Esophagus squamous epithelium (tissue), 5 donors: ENCODE measurements around the gene ST7. TPM values are rescaled to one million over a fixed set of nuclear protein-coding genes. Genes with fewer than 3 reads are reported as not detected.

ENCODE experiments used
- DNase-seq: peaks from one replicate; lab custom pipeline; 2025; lab: John Stamatoyannopoulos, UW
- H3K27ac ChIP-seq, 4 donors: fragments of 200-600 bp; sonication (generic); one replicate each; pipeline ENCODE4 v1.5.1; 2016 to 2019; ENCODE audit warnings: mild to moderate bottlenecking in 1 of 4
- H3K27me3 ChIP-seq, 4 donors: fragments of 200-600 bp; sonication (generic); 1 replicate in 3 of 4; 2 replicates in 1 of 4; pipeline versions ENCODE4 v1.5.1 to v1.6.0; 2017 to 2021; ENCODE audit warnings: antibody characterized with exemption in 1 of 4
- H3K36me3 ChIP-seq, 3 donors: fragments of 200-600 bp; sonication (generic); one replicate each; pipeline ENCODE4 v1.5.1; 2016 to 2019
- H3K4me1 ChIP-seq, 3 donors: fragments of 200-600 bp; sonication (generic); one replicate each; pipeline ENCODE4 v1.5.1; 2017 to 2019
- H3K4me3 ChIP-seq, 4 donors: fragments of 200-600 bp; sonication (generic); 1 replicate in 3 of 4; 2 replicates in 1 of 4; pipeline ENCODE4 v1.5.1; 2016 to 2019; ENCODE audit warnings: mild to moderate bottlenecking in 2 of 4, moderate library complexity in 1 of 4
- H3K9me3 ChIP-seq, 3 donors: fragments of 200-600 bp; sonication (generic); one replicate each; pipeline ENCODE4 v1.5.1; 2016 to 2019
- CTCF ChIP-seq, 6 experiments: fragments of 450-650 bp in 4 of 6; fragments of 200-600 bp in 2 of 6; sonication (generic) in 2 of 6; IDR thresholded peaks; one replicate each; pipeline ENCODE4 v1.5.1; 2016 to 2019; ENCODE audit warnings: antibody characterized with exemption in 6 of 6, mild to moderate bottlenecking in 4 of 6, moderate library complexity in 4 of 6
- POLR2A ChIP-seq, 4 donors: fragments of 450-650 bp; IDR thresholded peaks; one replicate each; pipeline ENCODE4 v1.6.1; 2017; ENCODE audit warnings: antibody characterized with exemption in 4 of 4, mild to moderate bottlenecking in 4 of 4, moderate library complexity in 3 of 4
- WGBS, 2 donors: methylation state at CpG; one replicate each; pipeline ENCODE4 v1.1.5; 2018; 5-methylcytosine and 5-hydroxymethylcytosine counted together
- intact Hi-C: fragments of 100-400 bp; cut with DNase I; formaldehyde crosslinking; loops from one replicate; pipeline ENCODE4 v1.15.0; 2022
- total RNA-seq, 4 donors: library from RNA; depleted of rRNA; stranded (reverse); fragments of >200 nt; gene quantifications; one replicate each; pipeline ENCODE4 v1.1.0, GENCODE V29; 2016
- donor health status: DM: yes; HTN: yes; CAD: no.

Gene ST7
- total RNA-seq, 4 donors from 2014 or later: 12.9 to 18.0 (median 15.3) TPM

DNA sequence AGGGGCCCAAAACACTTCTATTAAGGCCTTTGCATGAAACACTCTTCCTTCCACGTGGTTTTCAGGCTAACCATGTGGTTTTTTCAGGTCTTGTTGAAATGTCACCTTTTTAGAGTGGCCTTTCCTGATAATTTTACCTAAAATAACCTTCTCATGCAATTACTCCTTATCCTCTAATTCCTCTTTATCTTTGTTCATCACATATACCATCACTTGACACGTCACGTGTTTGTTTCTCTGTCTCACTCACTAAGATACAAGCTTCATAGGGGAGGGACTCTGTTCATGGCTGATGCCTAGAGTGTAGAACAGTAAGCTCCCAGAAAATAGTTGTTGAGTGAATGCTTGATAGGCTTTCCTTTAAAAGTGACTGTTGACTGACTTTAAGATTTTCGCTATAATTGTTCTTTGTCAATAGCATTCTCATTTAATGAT is 63.7 kb downstream of the ST7 start:
- WGBS, 2 donors: 82 to 91% methylated on average over 4 of the region's 4 CpGs
- no peaks in the 10 kb centered on the region for H3K36me3 ChIP-seq
- intact Hi-C loops: no loop called here
- H3K27ac ChIP-seq: no peak overlapping the region
- H3K9me3 ChIP-seq: no peaks in the 10 kb centered on the region
- DNase-seq: no peak
- TF ChIP-seq POLR2A (IDR thresholded peaks at IDR 0.05) (no peak), CTCF (IDR thresholded peaks at IDR 0.05) (no peak)
- peaks cover 4 to 41% (median 6%) of the 10 kb centered on the region in 3 donors for H3K4me1 ChIP-seq
- no peaks in the 10 kb centered on the region for H3K27me3 ChIP-seq
- H3K4me3 ChIP-seq: no peak overlapping the region

DNA sequence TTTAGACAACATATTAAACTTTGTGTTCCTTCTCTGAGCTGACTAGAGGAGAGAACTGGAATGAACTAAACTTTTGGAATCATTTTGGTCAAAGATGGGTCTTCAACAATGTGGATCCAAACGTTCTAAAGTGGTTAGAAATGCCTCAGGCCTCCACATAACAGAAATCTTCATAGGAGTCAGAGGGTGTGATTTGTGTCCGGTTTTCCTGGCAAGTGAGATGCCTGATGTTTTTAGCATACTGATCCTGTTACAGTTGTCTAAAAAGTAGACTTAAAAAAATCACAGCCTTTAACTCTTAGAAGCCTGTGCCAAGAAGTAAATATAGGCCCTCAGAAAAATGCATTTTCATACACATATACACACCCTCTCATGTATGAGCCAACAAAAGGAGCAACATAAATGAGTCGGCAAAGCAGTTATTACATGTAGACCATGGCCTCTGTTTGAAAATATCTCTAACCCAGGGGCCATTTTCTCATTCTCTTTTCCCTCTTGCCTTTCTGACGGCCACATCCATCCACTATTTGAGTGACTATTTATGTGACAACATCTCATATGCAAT is 64.5 kb downstream of the ST7 start:
- H3K9me3 ChIP-seq: no peaks in the 10 kb centered on the region
- TF ChIP-seq CTCF (IDR thresholded peaks at IDR 0.05): no peak
- H3K36me3 ChIP-seq: no peaks in the 10 kb centered on the region
- H3K27ac ChIP-seq: no peak overlapping the region
- 44 to 51% methylated on average over 4 of the region's 4 CpGs for WGBS, 2 donors
- H3K27me3 ChIP-seq: no peaks in the 10 kb centered on the region
- H3K4me3 ChIP-seq: no peak overlapping the region
- no peak for DNase-seq
- H3K4me1 ChIP-seq: peaks cover 4 to 41% (median 6%) of the 10 kb centered on the region in 3 donors
- intact Hi-C loops: no loop called here

GRCh38 chr7:117018713-117019112 is 65.4 kb downstream of the ST7 start:
- no peaks in the 10 kb centered on the region for H3K27me3 ChIP-seq
- TF ChIP-seq POLR2A (IDR thresholded peaks at IDR 0.05) (no peak), CTCF (IDR thresholded peaks at IDR 0.05) (no peak)
- peaks cover 4 to 41% (median 6%) of the 10 kb centered on the region in 3 donors for H3K4me1 ChIP-seq
- no peak overlapping the region for H3K4me3 ChIP-seq
- H3K36me3 ChIP-seq: no peaks in the 10 kb centered on the region
- 91 to 100% methylated on average over 1 of the region's 1 CpG for WGBS, 2 donors
- no peak overlapping the region for H3K27ac ChIP-seq
- no peak for DNase-seq
- no peaks in the 10 kb centered on the region for H3K9me3 ChIP-seq
- intact Hi-C loops: no loop called here

- intact Hi-C loops: no loop called here
- H3K4me1 ChIP-seq: peaks cover 4 to 41% (median 6%) of the 10 kb centered on the region in 3 donors
- no peak for TF ChIP-seq CTCF (IDR thresholded peaks at IDR 0.05)
- TF ChIP-seq POLR2A (IDR thresholded peaks at IDR 0.05): no peak
- H3K27ac ChIP-seq: no peak overlapping the region
- DNase-seq: no peak
- no peaks in the 10 kb centered on the region for H3K9me3 ChIP-seq
- no peak overlapping the region for H3K4me3 ChIP-seq
- no peaks in the 10 kb centered on the region for H3K36me3 ChIP-seq
- H3K27me3 ChIP-seq: no peaks in the 10 kb centered on the region
- 36 to 63% methylated on average over 2 of the region's 2 CpGs for WGBS, 2 donors
These were observed 66.0 kb downstream of the ST7 start for GRCh38 chr7:117019287-117019686.

DNA sequence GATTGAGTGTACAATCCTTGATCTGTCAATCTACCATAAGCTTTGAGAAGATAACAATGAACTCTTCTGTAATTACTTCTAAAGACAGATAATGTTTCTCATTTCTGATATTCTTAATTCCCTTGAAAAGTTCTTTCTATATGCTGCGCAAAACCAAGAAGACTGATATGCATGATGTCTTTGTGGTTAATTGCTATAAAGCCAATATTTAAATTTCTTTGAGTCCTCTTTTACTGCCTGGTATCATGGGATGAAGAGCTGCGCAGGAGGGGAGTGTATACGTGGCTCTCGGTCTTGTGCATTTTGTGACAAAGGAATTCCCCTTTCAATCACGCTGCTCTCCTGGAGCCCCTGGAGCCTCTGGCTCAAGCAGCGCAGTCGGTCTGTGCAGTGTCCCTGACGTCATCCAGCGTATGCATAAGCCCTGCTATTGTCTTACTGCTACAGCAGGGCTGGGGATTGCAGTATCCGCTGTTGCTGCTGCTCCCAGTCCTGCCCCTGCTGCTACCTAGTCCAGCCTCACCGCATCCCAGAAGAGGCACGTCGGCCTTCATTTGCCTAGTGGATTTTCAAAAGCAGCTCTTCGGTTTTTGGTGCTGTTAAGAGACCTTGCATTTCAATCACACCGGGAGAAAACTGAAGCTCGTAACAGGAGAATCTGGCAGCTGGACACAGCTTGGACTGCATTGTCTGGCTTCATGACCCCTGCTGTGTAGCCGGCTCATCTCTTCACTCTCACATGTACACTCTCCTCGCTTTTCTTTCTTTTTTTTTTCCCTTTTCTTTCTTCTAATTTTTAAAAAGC is 66.7 kb downstream of the ST7 start:
- DNase-seq: no peak
- H3K4me1 ChIP-seq: peaks cover 0 to 34% (median 6%) of the 10 kb centered on the region in 3 donors
- 32 to 37% methylated on average over 18 of the region's 18 CpGs for WGBS, 2 donors
- peak overlapping the region in 3 of 4 donors; percentile 25 to 57 (median 27) for H3K4me3 ChIP-seq
- TF ChIP-seq POLR2A (IDR thresholded peaks at IDR 0.05) (no peak), CTCF (IDR thresholded peaks at IDR 0.05) (no peak)
- no peaks in the 10 kb centered on the region for H3K36me3 ChIP-seq
- intact Hi-C loops: no loop called here
- H3K27ac ChIP-seq: peak overlapping the region in 2 of 4 donors; percentile 27 to 43
- no peaks in the 10 kb centered on the region for H3K27me3 ChIP-seq
- no peaks in the 10 kb centered on the region for H3K9me3 ChIP-seq
